HCT116 (cell line): ENCODE results near the gene SUSD3.

Experiments
- CBX3 ChIP-seq: IDR thresholded peaks from 2 replicates; pipeline ENCODE4 v1.6.1; 2012; ENCODE audit warnings: low read depth
- CEBPB ChIP-seq: IDR thresholded peaks from 2 replicates; pipeline ENCODE4 v1.6.1; 2012; ENCODE audit warnings: low read depth
- CTCF ChIP-seq, 3 experiments: fragments of 200-600 bp in 1 of 3; sonication (generic) in 1 of 3; IDR thresholded peaks in 2 of 3; conservative IDR thresholded peaks in 1 of 3; 2 replicates each; pipeline ENCODE4 v1.5.1; 2012 to 2017; ENCODE audit warnings: low read depth in 2 of 3, low read length in 2 of 3, antibody characterized with exemption in 1 of 3, borderline replicate concordance in 1 of 3, control low read depth in 1 of 3, mild to moderate bottlenecking in 1 of 3, mixed read lengths in 1 of 3, mixed run types in 1 of 3, moderate library complexity in 1 of 3; ENCODE audit not compliant: insufficient read depth in 1 of 3
- EZH2 ChIP-seq: fragments of 200-600 bp; sonication (generic); IDR thresholded peaks from 2 replicates; pipeline ENCODE4 v1.6.1; 2017; ENCODE audit warnings: antibody characterized with exemption, mixed run types
- EZH2phosphoT487 ChIP-seq: fragments of 200-600 bp; IDR thresholded peaks from 2 replicates; pipeline ENCODE4 v1.6.1; 2018; ENCODE audit warnings: antibody characterized with exemption, borderline replicate concordance
- FOSL1 ChIP-seq: IDR thresholded peaks from 2 replicates; pipeline ENCODE4 v1.6.1; 2012; ENCODE audit warnings: low read depth
- POLR2A ChIP-seq: IDR thresholded peaks from 2 replicates; pipeline ENCODE4 v1.7.0; 2011; ENCODE audit warnings: borderline replicate concordance; ENCODE audit not compliant: insufficient read depth, insufficient read length; ENCODE audit errors: extremely low read depth
- POLR2AphosphoS5 ChIP-seq: IDR thresholded peaks from 2 replicates; pipeline ENCODE4 v1.6.1; 2011; ENCODE audit warnings: mild to moderate bottlenecking, low read depth, low read length, moderate library complexity
- SIN3A ChIP-seq: IDR thresholded peaks from 2 replicates; pipeline ENCODE4 v1.6.1; 2012; ENCODE audit warnings: low read depth
- SRF ChIP-seq: IDR thresholded peaks from 2 replicates; pipeline ENCODE4 v1.6.1; 2012; ENCODE audit warnings: low read depth
- YY1 ChIP-seq: IDR thresholded peaks from 2 replicates; pipeline ENCODE4 v1.6.1; 2011; ENCODE audit warnings: low read length, low read depth, moderate library complexity, mild to moderate bottlenecking; ENCODE audit not compliant: insufficient replicate concordance; ENCODE audit errors: extremely low read depth
- ZNF274 ChIP-seq: fragments of 200-500 bp; sonication (Bioruptor generic); IDR thresholded peaks from 2 replicates; pipeline ENCODE4 v1.6.1; 2014; ENCODE audit warnings: mild to moderate bottlenecking, low read depth, low read length, inconsistent platforms

- TF ChIP-seq CBX3 (no peak), CTCF (IDR thresholded peaks at IDR 0.05 in 2 of 3, conservative IDR thresholded peaks at IDR 0.05 in 1 of 3; ENCODE audit: borderline replicate concordance in 1 of 3, insufficient read depth in 1 of 3, low read depth in 2 of 3, low read length in 2 of 3) (no peak), CEBPB (no peak), SRF (no peak), POLR2A (no peak), EZH2 (no peak), EZH2phosphoT487 (no peak), POLR2AphosphoS5 (no peak), YY1 (no peak), FOSL1 (no peak), ZNF274 (no peak), SIN3A (no peak)
Observed at GRCh38 chr9:93110311-93110855, 51.9 kb downstream of the SUSD3 start.
